GM18868 (cell line): ENCODE measurements around the gene RNF220.
"Not testable (repeated sequence)": the region's sequence is repeated elsewhere in the genome, so short reads cannot be mapped to it uniquely, and the experiment has no call there.

Experiments used
- ATAC-seq: cut with Tn5 transposase; IDR thresholded peaks from one replicate; pipeline ENCODE4 v1.9.1; 2021; ENCODE audit warnings: mild to moderate bottlenecking, moderate library complexity; ENCODE audit not compliant: unreplicated experiment

The RNF220 gene

DNA sequence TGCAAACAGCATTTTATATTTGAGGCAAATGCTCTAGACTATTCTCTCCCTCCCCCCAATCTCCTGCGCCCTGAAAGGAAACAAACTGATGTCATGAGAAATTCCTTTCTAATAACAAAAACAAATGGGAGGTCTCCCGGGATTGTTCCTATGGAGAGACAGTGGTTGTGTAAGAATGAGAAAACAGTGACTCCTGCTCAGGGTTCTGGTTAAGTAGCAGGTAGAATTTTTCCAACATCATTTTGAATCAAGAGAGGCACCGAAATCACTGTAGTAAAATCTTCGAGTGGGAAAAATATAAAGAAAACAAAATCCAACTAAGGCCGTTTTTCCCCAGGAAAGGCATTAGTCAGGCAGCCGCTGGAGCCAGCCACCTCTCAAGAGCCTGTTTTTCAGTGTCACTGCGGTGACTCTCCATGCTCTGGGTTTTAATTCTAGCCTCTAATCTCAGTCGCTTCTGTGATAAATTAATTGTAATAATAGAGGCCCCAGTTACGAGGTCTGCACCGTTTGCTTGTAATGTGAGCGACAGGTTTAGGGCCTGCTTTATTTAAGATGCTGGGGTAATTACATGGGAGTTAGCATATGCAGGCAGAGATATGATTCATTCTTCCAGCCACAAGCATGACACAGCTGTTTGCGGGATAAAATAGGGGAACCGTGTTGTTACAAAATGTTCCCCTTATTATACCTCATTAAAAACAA is 80.3 kb downstream of the RNF220 start:
- ATAC-seq = no peak

DNA sequence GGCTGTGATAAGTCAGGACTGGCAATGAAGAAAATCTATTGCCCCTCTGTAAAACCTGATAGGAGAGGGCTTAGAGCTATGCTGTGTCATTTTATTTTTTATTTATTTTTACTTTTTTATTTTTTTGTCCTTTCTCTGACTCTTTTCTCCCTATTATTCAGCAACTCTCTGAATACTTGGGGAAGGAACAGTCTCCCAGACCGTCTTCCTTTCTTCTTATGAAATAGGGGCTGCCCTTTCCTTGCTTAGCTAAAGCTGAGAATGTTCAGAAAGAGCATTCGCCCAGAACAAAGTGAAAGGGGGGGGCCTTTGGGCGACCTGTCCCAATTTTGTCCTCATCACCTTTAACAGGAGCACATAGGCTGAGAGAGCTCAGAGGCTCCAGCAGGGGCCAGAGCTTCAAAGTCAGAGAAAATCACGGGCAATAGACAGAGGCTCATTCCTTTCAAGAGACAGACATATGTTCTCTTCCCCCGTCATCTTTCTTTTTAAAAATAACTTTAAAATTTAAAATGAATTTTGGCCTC is 80.9 kb downstream of the RNF220 start:
- no peak for ATAC-seq

DNA sequence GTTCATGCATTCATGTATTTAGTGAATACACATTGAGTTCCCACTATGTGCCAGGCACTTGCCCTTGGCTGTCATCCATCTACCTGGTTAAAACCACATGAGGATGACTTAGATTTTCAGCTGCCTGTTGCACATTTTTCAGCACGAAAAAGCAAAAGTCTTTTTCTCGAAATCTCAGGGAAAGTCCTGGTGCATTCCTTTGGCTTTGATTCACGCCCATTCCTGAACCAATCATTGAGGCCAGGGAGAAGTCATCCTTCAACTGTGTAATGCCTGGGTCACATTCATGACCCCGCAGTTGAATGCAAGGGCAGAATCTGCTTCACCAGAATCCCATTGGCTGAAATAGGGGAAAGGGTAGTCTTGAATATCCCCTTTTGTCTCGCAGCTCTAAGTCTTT is 84.4 kb downstream of the RNF220 start:
- no peak for ATAC-seq

DNA sequence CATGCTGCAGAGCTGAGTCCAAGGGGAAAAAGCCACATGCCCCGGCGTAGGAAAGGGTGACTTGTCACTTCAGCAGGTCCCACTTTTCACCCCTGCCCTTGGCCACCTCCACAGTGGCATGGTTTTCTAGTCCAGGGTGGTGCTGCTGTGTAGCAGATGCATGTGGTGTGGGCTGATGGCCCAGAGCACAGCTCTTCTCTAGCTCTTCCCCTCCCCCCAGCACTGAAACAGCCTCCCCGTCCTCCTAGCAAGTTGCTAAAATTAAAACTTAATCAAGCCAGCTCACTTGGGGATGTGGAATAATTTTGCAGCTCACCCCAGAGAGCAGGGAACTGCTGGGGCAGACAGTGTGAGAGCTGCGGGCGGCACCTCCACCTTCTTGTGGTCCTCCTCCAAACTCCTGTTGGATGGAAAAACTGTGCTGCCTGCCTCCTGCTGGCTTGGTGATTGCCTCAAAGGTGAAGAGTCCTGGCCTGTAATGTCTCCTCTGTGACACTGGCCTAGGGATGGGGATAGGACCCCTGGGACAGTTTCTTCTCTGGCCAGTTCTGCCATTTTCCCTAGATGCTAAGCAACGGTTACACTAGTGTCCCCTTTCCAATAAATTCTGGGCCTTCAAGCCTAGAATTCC is 91.6 kb downstream of the RNF220 start:
- ATAC-seq = no peak

DNA sequence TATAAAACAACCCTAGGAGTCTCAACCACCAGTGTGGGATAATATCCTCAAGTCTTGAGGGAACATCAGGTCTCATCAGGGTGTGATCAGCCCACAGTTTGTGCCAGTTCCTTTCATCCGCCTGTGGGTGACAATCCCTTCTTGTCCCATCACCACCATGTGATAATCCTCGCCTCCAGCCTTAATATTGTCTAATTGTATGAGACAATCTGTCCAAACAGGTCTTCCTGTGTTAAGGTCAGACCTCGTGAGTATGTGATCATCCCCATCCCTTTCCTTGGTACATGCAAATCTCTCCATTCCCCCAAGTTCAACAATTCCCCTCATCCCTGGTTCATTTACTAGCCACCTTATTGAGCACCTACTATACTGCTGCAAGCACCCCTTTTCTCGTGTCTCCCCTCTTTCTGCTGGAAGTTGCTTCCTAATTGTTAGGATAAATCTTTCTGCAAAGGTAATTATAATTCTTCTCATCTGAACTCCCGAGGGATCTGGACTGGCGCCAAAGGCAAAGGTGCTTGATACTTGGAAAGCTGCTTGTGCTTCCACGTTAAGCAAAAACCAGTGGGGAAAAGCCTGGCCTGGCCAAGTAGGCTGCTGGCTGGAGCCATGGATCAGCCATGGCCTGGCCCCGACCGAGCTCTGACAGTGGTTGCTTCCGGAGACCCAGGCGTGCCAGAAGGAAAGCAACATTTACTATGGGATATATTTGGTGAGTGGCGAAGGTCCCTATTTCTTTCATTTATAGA is 92.5 kb downstream of the RNF220 start:
- no peak for ATAC-seq

DNA sequence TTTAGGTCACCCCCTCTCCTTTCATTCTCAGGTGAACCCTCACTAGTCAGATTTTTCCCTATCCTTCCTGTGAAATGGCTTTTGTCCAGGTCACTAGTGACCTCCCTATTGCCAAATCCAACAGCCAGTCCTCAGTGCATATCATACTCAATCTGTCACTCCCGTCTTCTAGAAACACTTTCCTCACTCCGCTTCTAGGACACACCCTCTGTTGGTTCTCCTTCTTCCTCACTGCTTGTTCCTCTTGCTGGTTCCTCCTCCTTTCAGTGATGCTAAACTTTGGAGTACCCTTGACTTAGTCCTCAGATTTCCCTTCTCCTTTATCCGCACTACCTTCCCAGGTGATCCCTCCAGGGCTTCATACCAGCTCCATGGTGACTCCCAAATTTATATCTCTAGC is 94.3 kb downstream of the RNF220 start:
- ATAC-seq = no peak

DNA sequence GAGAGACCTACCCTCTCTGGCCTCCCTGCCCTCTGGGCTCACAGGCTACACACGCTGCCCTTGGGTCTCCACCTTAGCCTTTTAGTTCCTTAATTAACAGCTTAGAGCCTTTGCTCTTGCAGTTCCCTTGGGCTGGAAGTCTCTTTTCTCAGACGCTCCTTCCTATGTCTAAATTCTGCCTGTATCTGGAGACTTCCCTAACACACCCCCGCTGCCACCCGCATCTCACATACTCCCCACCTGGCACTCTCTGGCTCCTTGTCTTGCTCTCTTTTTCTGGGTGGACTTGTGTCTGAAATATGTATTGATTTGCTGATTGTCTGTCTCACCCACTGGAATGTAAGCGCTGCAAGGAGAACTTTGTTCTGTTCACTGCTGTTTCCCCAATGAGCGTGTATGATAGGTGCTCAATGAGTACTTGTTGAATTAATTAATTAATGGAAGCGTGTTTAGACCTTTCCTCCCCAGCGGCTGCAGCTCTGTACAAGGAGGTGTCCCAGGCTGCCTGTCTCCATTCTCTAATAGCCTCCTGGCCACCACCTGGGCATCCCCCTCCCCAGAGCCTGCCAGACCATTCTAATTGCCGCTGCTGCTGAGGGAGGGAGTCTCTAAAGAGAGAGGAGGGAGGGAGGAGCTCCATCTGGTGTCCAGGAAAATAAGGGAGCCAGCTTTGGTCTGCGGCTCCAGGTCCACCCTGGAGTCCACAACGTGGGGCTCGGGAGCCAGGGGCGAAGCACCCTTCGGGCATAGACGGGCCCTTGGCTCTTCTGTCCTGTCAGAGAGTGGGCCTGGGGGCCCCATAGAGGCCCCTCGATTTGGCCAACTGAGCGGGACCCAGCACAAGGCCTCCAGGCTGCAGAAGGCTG is 95.4 kb downstream of the RNF220 start:
- ATAC-seq = no peak

DNA sequence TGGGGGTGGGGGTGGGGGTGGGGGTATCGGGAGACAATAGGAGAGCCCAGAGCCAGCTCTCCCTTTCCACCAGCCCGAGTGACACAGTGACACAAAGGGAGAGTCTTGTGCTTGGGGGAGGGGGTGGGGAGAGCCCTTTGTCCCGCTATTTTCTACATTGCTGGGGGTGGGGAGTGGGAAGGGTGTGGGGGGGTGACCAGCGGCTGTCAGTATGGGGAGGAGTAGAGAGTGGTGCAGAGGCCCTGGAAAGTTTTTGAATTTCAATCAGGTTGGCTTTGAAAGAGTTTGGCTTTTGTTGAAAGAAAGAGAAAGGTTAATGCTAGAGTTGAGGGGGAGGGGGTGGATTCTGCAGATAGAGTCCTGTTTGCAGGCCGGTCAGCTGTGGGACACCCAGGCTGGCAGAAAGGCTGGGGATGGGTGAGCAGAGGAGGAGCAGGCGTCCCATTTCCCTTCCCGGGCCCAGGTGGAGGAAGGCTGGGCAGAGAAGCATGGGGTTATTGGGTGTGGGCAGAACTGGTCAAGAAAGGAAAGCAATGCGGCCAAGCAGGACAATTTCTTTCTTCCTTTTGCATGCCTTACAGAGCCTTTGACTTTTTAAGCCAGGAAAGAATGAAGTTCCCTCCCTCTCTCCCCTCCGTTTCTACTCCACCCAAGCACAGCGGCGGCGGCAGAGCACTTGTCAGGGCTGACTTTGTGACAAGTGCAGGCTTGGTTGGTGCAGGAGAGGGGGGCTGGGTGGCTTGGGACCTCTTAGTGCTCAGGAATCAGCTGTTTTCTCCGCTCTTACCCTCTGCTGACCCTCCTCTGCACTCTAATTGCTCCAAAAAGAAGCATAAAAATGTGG is 96.2 kb downstream of the RNF220 start:
- no peak for ATAC-seq

DNA sequence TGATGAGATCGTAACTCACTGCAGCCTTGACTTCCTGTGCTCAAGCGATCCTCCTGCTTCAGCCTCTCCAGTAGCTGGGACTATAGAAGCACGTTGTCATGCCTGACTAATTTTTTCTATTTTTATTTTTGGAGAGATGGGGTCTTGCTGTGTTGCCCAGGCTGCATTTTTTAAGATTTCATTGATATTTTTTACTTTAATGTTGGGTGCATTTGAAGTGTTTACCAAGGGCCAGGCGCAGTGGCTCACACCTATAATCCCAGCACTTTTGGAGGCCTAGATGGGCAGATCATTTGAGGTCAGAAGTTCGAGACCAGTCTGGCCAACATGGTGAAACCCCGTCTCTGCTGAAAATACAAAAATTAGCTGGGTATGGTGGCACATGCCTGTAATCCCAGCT is 97.8 kb downstream of the RNF220 start:
- not testable (repeated sequence) for ATAC-seq

DNA sequence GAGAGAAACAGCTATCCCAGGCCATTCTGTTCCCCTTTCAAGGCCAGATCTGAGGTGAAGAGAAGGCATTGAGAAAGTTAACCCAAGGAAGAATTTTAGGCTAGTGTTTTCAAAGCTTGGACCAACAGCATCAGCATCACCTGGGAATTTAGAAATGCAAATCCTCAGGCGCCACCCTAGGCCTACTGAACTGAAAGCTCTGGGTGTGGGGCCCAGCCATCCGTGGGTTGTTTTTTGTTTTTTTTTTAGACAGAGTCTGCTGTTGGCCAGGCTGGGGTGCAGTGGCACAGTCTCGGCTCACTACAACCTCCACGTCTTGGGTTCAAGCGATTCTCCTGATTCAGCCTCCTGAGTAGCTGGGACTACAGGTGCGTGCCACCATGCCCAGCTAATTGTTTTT is 98.6 kb downstream of the RNF220 start:
- ATAC-seq = no peak

DNA sequence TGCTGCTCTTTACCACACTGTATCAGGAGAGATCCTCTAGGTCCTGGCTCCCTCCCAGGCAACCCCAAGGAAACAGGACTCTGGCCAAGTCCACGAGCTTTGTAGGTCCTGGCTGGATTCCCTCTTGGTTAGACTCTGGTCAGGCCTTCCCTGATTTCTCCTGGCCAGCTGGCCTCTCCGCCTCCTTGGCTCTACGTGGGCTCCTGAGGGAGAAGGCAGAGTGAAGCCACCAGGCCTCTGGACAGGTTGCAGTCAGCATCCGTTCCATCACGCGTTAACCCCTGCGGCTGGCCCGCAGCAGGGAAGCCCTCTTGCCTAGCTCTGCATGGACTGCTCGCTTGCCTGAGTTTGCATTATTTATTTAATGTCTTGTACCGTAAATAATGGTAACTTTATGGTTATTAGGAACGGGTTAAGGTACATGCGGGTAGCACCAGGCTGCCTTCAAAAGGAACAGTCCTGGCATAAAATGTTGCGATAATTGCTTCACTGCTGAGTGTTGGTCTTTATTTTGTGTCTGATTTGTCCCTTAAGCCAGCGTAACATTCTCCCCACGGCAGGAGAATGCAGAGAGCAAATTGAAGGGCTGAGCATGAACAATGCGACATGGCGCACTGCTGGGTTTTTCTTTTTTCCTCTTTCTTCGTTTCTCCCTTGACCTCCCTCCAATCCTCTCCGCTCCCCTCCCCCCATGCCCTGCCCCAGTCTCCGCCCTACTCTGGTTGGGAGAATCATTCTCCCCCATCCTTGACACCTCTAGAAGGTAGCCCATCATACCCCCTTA is 100.3 kb downstream of the RNF220 start:
- ATAC-seq = no peak

DNA sequence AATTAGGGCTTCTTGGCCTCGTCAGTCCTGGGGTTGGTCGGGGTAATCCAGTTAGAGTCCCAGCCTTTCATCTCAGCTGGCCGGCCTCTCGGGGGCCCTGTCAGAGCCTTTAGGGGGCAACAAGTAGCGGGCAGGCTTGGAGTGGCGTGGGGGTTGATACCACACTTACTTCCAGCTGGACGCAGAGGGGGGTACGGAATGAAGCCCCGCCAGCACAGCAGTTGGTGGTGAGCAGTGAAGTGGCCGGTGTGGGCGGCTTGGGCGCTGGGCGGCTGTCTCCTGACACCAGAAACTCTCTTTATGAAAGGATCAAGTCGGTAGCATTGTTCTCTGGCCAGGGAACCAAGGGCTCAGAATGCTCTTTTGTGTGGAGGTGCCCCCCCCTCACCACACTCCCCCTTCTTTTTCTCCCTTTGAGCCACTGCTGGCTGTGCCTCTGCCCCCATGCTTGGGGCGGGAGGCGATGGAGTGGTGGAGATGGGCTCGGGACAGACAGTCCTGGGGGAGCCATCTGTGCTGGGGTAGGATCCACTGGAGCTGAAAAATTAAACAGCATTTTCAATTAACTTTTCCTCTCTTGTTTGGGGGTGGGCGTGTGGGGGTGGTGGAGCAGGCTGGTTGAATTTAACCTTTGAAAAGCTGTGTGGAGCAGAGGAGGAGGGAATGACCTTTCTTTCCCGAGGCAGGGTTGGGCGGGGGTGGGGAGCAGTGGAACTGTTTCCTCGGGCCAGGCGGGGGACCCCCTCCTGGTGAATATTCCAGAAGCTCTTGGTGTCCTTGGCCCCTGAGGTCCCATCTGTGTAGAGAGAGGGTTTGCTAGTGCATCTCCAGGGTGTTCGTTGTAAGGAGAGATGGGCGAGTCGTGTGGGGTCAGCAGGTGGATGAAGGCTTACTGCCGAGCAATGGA is 102.7 kb downstream of the RNF220 start:
- no peak for ATAC-seq

DNA sequence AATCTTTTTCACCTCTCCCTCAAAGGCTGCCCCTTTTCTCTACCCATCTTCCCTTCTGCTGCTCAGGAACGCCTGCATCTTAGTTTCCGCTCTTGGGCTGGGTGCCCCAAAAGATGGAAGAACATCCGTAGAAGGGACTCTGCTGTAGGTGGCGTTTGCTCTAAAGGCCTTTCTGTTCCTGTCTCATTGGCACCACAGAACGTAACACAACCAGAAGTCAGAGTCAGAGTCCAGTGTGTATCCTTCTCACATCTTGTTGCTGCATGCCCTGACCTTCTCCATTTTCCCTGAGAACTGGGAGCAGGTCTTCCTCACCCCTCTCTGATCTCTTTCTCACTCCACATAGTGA is 103.3 kb downstream of the RNF220 start:
- ATAC-seq = no peak

DNA sequence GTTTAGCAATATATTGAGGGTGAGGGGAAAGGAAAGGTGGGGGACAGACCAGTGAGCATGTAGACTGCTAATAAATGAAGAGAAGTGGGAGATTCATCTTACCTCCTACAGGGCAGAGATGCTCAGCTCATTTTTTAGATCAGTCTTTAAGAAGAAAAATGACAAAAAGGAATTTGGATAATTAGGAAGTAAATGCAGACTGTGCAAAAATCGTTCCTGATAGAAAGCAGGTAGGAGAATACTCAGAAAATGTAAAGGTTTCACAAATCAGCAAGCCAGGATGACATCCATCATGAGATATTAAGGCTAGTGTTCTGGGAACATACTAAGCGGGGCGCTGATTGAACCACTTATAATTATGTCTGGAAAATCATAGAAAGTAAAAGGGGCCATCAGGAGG is 106.3 kb downstream of the RNF220 start:
- no peak for ATAC-seq

DNA sequence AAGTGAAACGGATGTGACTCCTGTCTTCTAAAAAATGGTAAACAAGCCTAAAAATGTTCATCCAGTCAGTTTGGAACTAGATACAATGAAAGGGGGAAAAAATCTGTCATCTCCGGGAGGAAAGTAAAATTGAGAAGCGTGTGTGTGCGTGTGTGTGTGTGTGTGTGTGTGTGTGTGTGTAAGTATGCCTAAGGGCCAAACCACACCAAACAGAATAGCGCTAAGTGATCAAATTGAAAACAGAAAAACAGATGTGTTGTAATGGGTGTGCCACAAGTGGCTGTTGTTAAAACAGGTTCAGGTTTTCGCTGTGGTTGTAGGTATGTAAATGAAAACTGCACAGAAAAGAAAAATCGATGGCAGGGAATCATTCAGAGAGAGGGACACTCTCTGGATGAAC is 106.7 kb downstream of the RNF220 start:
- ATAC-seq = no peak

DNA sequence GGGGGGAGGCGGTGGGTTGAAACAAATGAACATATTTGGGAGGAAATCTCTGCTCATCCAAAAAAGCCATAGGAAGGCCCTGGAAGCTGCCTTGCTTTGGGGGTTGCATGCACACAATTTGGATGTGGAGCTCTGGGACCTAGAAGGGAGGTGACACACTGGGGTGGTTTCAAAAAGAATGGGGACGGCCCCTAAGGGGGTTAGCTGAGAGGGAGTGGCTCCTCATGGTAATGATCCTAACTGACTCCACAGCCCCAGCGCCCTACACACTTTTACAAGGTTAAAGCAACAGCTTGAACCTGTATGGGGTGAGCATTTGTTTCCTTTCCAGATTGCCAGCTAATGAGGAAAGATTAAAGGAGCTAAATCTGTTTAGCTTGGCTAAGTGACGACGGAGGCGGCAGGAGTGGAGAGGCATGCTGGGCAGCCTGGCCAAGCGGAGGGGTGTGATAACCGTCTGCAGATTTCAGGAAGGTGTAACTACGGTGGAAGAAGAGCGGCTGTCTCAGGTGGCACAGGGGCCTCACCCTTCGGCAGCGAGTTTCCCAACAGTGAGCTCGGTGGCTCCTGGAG is 107.3 kb downstream of the RNF220 start:
- no peak for ATAC-seq

DNA sequence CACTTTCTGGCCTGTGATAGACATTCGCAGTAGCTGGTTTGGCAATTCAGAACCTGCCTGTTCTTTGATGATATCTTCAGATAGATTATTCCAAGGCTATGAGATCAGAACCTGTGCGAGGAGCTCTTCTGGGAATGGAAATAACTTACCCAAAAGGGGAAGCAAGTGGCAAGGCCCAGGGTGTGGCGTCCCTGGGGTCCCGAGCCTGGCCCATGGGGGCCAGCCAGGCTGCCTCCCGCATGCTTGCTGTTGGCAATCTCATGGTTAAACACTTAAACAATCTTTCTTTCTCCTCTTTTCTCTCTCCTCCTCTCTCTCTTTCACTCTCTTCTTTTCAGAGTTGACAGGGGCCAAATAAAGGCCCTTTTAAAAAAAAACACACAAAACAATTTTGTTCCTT is 108.1 kb downstream of the RNF220 start:
- ATAC-seq = no peak

DNA sequence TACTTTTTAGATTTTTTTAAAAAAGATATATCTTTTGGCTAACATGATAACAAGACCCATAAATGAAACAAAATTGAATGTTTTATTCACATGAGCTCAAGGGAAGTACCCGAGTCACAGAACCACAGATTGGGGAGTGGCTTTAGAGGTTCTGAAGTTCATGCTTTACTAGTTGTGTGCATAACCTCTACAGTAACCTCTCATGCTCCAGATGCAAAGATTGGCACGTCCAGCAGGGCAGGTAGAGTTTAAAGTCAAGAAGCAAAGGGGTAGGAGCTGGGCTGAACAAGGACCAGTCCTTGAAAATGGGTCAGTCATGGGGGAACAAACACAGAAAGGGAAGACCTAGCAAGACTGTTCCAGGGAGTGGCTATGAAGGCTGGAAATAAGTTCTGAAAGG is 109.6 kb downstream of the RNF220 start:
- no peak for ATAC-seq
